Stimulated activated CD4-positive, alpha-beta T cell treated with anti-CD3 and anti-CD28 coated beads, TNF-alpha, amount 100 ng/mL, for 1 hour (primary cell): ENCODE data around the gene ROR1.

Source experiments
- DNase-seq, 3 donors: peaks; one replicate each; pipeline ENCODE4 v3.0.0-alpha.2; 2020; ENCODE audit warnings: low read depth in 3 of 3, low spot score in 1 of 3

ROR1 gene

GRCh38 chr1:63880958-63881576, 107.2 kb downstream of the ROR1 start:
- DNase-seq = no peak

- no peak for DNase-seq
Measured at GRCh38 chr1:63882048-63882704, 108.4 kb downstream of the ROR1 start.

- DNase-seq = no peak
Measured at GRCh38 chr1:63883494-63884235, 109.8 kb downstream of the ROR1 start.

- no peak for DNase-seq
Measured at GRCh38 chr1:63884486-63884885, 110.7 kb downstream of the ROR1 start.

GRCh38 chr1:63885899-63886298, 112.1 kb downstream of the ROR1 start:
- no peak for DNase-seq

GRCh38 chr1:63886340-63886739, 112.5 kb downstream of the ROR1 start:
- no peak for DNase-seq

GRCh38 chr1:63887809-63888208, 114.0 kb downstream of the ROR1 start:
- DNase-seq = no peak

- no peak for DNase-seq
Measured at GRCh38 chr1:63888984-63889383, 115.2 kb downstream of the ROR1 start.

- DNase-seq = no peak
Measured at GRCh38 chr1:63890468-63890867, 116.7 kb downstream of the ROR1 start.

GRCh38 chr1:63891060-63891690, 117.4 kb downstream of the ROR1 start:
- no peak for DNase-seq

GRCh38 chr1:63892632-63893395, 119.0 kb downstream of the ROR1 start:
- DNase-seq = no peak

GRCh38 chr1:63893976-63894375, 120.2 kb downstream of the ROR1 start:
- DNase-seq = no peak

- DNase-seq = no peak
Measured at GRCh38 chr1:63894627-63895265, 120.9 kb downstream of the ROR1 start.

- DNase-seq = no peak
Measured at GRCh38 chr1:63896755-63897154, 122.9 kb downstream of the ROR1 start.

GRCh38 chr1:63898428-63899196, 124.8 kb downstream of the ROR1 start:
- DNase-seq = no peak

- no peak for DNase-seq
Measured at GRCh38 chr1:63901094-63901493, 127.3 kb downstream of the ROR1 start.

- no peak for DNase-seq
Measured at GRCh38 chr1:63902844-63903589, 129.2 kb downstream of the ROR1 start.

- DNase-seq = no peak
Measured at GRCh38 chr1:63903947-63904610, 130.3 kb downstream of the ROR1 start.

- DNase-seq = no peak
Measured at GRCh38 chr1:63904826-63905225, 131.0 kb downstream of the ROR1 start.
